Keratinocyte (primary cell): ENCODE data around the gene PPEF1. TPM values are rescaled to one million over a fixed set of nuclear protein-coding genes. Genes with fewer than 3 reads are reported as not detected.

Experiments used
- DNase-seq: peaks from one replicate; pipeline ENCODE4 v3.0.0-alpha.2; 2011; ENCODE audit warnings: low read depth, missing footprints, low spot score
- FAIRE-seq: peaks from 2 replicates; lab custom pipeline; 2011; peaks lifted over from hg19 to GRCh38; lab: Jason Lieb, UNC
- H2AFZ ChIP-seq: 2 replicates; pipeline ENCODE4 v1.6.0; 2012; ENCODE audit warnings: low read length, control low read depth, inconsistent platforms; ENCODE audit not compliant: control insufficient read depth
- H3K27ac ChIP-seq: 2 replicates; pipeline ENCODE4 v1.5.1; 2011; ENCODE audit warnings: low read length; ENCODE audit not compliant: control insufficient read depth, insufficient read depth
- H3K27me3 ChIP-seq: 3 replicates; pipeline ENCODE4 v1.6.0; 2011; ENCODE audit warnings: low read length; ENCODE audit not compliant: control insufficient read depth, insufficient read depth; ENCODE audit errors: extremely low read depth
- H3K36me3 ChIP-seq, 2 experiments: 2 replicates in 1 of 2; 3 replicates in 1 of 2; pipeline ENCODE4 v1.5.1; 2011; ENCODE audit warnings: low read length in 2 of 2, mild to moderate bottlenecking in 1 of 2; ENCODE audit not compliant: control insufficient read depth in 2 of 2, insufficient read depth in 2 of 2; ENCODE audit errors: extremely low read depth in 1 of 2
- H3K4me1 ChIP-seq: 3 replicates; pipeline ENCODE4 v1.5.1; 2011; ENCODE audit warnings: low read length; ENCODE audit not compliant: control insufficient read depth, insufficient read depth; ENCODE audit errors: extremely low read depth
- H3K4me2 ChIP-seq: 3 replicates; pipeline ENCODE4 v1.6.0; 2011; ENCODE audit warnings: low read depth, low read length; ENCODE audit not compliant: control insufficient read depth, insufficient read depth; ENCODE audit errors: extremely low read depth
- H3K4me3 ChIP-seq, 3 experiments: fragments of 200-600 bp in 1 of 3; sonication (generic) in 1 of 3; 2 replicates in 2 of 3; 3 replicates in 1 of 3; pipeline ENCODE4 v1.5.1; 2011 to 2016; ENCODE audit warnings: low read length in 3 of 3, mild to moderate bottlenecking in 3 of 3, control low read depth in 2 of 3, inconsistent platforms in 1 of 3, low read depth in 1 of 3, mixed read lengths in 1 of 3, mixed run types in 1 of 3, moderate library complexity in 1 of 3; ENCODE audit not compliant: control insufficient read depth in 2 of 3, insufficient read depth in 2 of 3; ENCODE audit errors: extremely low read depth in 1 of 3
- H3K79me2 ChIP-seq: 2 replicates; pipeline ENCODE4 v1.6.0; 2012; ENCODE audit warnings: low read length; ENCODE audit not compliant: control insufficient read depth, insufficient read depth
- H3K9ac ChIP-seq: 3 replicates; pipeline ENCODE4 v1.6.0; 2011; ENCODE audit warnings: low read length; ENCODE audit not compliant: control insufficient read depth, insufficient read depth; ENCODE audit errors: extremely low read depth
- H3K9me1 ChIP-seq: 3 replicates; pipeline ENCODE4 v1.6.0; 2011; ENCODE audit warnings: low read length; ENCODE audit not compliant: control insufficient read depth, insufficient read depth; ENCODE audit errors: extremely low read depth
- H3K9me3 ChIP-seq: 2 replicates; pipeline ENCODE4 v1.5.1; 2012; ENCODE audit warnings: low read depth, low read length; ENCODE audit not compliant: control insufficient read depth
- H4K20me1 ChIP-seq: 3 replicates; pipeline ENCODE4 v1.6.0; 2011; ENCODE audit warnings: low read length; ENCODE audit not compliant: control insufficient read depth, insufficient read depth; ENCODE audit errors: extremely low read depth
- EZH2 ChIP-seq: IDR thresholded peaks from one replicate; pipeline ENCODE4 v1.6.1; 2012; ENCODE audit warnings: inconsistent platforms, mild to moderate bottlenecking, low read length, moderate library complexity
- dilution Hi-C: fragments of 300-500 bp; cut with MboI; formaldehyde crosslinking; loops from one replicate; pipeline ENCODE4 v1.7.0; 2020; ENCODE audit warnings: low sequenced_read_pairs; ENCODE audit not compliant: extremely low pct_ligation_motif_present
- polyA plus RNA-seq, 5 experiments: library from polyadenylated mRNA; depleted of rRNA in 3 of 5; stranded (reverse) in 3 of 5; stranded (forward) in 1 of 5; unstranded in 1 of 5; fragments of >200 nt; gene quantifications; 1 replicate in 1 of 5; 2 replicates in 3 of 5; 3 replicates in 1 of 5; pipeline versions ENCODE4 v1.2.1 to v1.2.3, GENCODE V29; 2011 to 2012; ENCODE audit warnings: missing spikeins in 2 of 5, low read depth in 1 of 5, low replicate concordance in 1 of 5
- TF ChIP-seq, protein P1 (sequence below), 3 experiments: IDR thresholded peaks in 1 of 3; conservative IDR thresholded peaks in 1 of 3; optimal IDR thresholded peaks in 1 of 3; 2 replicates in 2 of 3; 3 replicates in 1 of 3; pipeline versions ENCODE3 to v1.5.1; 2011; ENCODE audit warnings: low read length in 3 of 3, mild to moderate bottlenecking in 3 of 3, moderate library complexity in 2 of 3, control low read depth in 1 of 3, inconsistent platforms in 1 of 3; ENCODE audit not compliant: insufficient read depth in 2 of 3; ENCODE audit errors: extremely low read depth in 1 of 3

The PPEF1 gene
- polyA plus RNA-seq, 1 donor (not counting 4 experiments of a cell fraction or from before 2014, with no cell fraction given), result not detected

GRCh38 chrX:18676050-18676449 lies 31.4 kb upstream of the PPEF1 start:
- TF ChIP-seq, protein P1, sequence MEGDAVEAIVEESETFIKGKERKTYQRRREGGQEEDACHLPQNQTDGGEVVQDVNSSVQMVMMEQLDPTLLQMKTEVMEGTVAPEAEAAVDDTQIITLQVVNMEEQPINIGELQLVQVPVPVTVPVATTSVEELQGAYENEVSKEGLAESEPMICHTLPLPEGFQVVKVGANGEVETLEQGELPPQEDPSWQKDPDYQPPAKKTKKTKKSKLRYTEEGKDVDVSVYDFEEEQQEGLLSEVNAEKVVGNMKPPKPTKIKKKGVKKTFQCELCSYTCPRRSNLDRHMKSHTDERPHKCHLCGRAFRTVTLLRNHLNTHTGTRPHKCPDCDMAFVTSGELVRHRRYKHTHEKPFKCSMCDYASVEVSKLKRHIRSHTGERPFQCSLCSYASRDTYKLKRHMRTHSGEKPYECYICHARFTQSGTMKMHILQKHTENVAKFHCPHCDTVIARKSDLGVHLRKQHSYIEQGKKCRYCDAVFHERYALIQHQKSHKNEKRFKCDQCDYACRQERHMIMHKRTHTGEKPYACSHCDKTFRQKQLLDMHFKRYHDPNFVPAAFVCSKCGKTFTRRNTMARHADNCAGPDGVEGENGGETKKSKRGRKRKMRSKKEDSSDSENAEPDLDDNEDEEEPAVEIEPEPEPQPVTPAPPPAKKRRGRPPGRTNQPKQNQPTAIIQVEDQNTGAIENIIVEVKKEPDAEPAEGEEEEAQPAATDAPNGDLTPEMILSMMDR (optimal IDR thresholded peaks at IDR 0.05 in 1 of 3, IDR thresholded peaks at IDR 0.05 in 1 of 3, conservative IDR thresholded peaks at IDR 0.05 in 1 of 3; ENCODE audit: extremely low read depth in 1 of 3, insufficient read depth in 2 of 3, low read length in 3 of 3), result no peak
- TF ChIP-seq EZH2, result no peak
- Histone ChIP-seq H3K9ac (no peak overlapping the region), H4K20me1 (no peaks in the 10 kb centered on the region), H3K36me3 (no peaks in the 10 kb centered on the region), H3K4me1 (no peaks in the 10 kb centered on the region), H3K79me2 (no peaks in the 10 kb centered on the region), H3K27me3 (no peaks in the 10 kb centered on the region), H3K9me1 (no peaks in the 10 kb centered on the region), H3K4me2 (no peak overlapping the region), H3K9me3 (no peaks in the 10 kb centered on the region), H2AFZ (no peak overlapping the region), H3K27ac (no peak overlapping the region), H3K4me3 (no peak overlapping the region)
- no peak for DNase-seq
- FAIRE-seq, result no peak
- dilution Hi-C loops, result no loop called here

DNA sequence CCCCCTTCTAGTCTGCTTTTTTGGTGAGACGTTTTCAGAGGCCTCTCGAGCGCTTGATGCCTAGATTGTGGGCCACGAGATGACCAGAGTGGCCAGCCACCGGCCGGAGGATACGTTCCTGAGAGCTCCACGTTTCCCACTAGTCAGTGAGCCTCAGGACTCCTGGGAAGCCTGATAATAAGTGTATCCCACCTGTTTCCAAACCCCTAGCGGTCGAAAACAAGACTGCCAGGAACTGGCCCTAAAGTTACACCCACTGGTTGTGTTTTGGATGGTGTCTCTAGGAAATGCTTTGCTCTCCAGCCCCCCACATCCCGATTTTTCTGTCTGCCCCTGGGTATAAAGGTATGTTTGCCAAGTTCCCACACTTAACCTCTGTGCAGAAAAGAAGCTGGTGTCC lies 31.0 kb upstream of the PPEF1 start:
- H3K4me2 ChIP-seq, result no peak overlapping the region
- H3K9me3 ChIP-seq, result no peaks in the 10 kb centered on the region
- no peak overlapping the region for H3K27ac ChIP-seq
- no peaks in the 10 kb centered on the region for H3K79me2 ChIP-seq
- no peak for DNase-seq
- H3K9me1 ChIP-seq, result no peaks in the 10 kb centered on the region
- no peaks in the 10 kb centered on the region for H3K27me3 ChIP-seq
- no peak overlapping the region for H3K9ac ChIP-seq
- dilution Hi-C loops, result no loop called here
- no peak for TF ChIP-seq EZH2
- TF ChIP-seq, protein P1 (optimal IDR thresholded peaks at IDR 0.05 in 1 of 3, IDR thresholded peaks at IDR 0.05 in 1 of 3, conservative IDR thresholded peaks at IDR 0.05 in 1 of 3; ENCODE audit: extremely low read depth in 1 of 3, insufficient read depth in 2 of 3, low read length in 3 of 3), result peak in 1 of 3 experiments; percentile 7
- no peaks in the 10 kb centered on the region for H3K4me1 ChIP-seq
- no peak for FAIRE-seq
- H3K36me3 ChIP-seq, result no peaks in the 10 kb centered on the region
- H4K20me1 ChIP-seq, result no peaks in the 10 kb centered on the region
- H2AFZ ChIP-seq, result no peak overlapping the region
- no peak overlapping the region for H3K4me3 ChIP-seq
